ENCODE results near the gene HTT-AS. TPM values are rescaled to one million over a fixed set of nuclear protein-coding genes. Genes with fewer than 3 reads are reported as not detected.
"Not testable (repeated sequence)": the region's sequence is repeated elsewhere in the genome, so short reads cannot be mapped to it uniquely, and the experiment has no call there.

The HTT-AS gene
- total RNA-seq, 1 donor from 2014 or later, result not detected

DNA sequence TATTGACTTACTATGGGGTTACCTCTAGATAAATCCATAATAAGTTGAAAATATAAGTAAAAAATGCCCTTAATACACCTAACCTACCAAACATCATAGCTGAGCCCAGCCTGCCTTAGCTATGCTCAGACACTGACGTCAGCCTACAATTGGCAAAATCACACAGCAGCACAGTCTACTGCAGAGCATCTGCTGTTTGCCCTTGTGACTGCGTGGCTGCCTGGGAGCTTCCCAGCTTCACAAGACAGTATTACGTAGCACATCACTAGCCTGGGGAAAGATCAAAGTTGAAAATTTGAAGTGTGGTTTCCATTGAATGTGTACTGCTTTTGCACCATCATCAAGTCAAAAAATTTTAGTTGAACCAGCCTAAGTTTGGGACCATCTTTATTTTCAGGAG, 8.8 kb downstream of the HTT-AS start:
- DNase-seq (ENCODE audit: low spot score) (no peak), ATAC-seq (no peak)
- intact Hi-C loops (cut with DNase I), result no loop called here

DNA sequence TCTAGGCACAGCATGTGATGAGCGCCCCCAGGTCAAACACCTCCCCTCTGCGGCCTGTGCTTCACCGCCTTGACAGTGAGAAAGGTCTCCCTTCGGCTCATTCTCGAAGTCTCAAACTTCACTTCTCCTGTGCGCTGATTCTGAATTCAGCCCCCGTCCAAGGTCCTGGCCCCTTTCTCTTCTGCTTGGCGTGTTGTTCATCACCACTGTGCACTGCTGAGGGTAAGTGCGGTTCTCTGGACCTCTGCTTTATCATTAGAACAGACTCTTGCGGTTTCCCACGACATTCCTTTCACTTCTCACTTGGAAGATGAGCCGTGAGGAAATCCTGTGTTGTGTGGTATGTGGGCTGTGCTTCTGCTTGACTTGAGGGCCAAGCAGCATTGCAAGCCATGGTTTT, 11.9 kb downstream of the HTT-AS start:
- intact Hi-C loops (cut with DNase I), result no loop called here
- ATAC-seq (no peak), DNase-seq (ENCODE audit: low spot score) (no peak)

DNA sequence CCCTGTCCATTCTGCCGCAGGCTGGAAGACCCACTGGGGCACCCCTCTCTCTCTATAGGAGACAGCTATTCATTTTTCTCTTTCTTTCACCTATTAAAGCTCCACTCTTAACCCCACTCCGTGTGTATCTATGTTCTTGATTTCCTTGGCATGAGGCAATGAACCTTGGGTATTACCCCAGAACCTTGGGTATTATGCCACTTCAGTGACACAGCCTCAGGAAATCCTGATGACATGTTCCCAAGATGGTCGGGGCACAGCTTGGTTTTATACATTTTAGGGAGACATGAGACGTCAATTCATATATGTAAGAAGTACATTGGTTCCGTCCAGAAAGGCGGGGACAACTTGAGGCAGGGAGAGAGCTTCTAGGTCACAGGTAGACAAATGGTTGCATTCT, 13.4 kb downstream of the HTT-AS start:
- no peak for ATAC-seq
- intact Hi-C loops (cut with DNase I), result no loop called here
- no peak for DNase-seq (ENCODE audit: low spot score)

DNA sequence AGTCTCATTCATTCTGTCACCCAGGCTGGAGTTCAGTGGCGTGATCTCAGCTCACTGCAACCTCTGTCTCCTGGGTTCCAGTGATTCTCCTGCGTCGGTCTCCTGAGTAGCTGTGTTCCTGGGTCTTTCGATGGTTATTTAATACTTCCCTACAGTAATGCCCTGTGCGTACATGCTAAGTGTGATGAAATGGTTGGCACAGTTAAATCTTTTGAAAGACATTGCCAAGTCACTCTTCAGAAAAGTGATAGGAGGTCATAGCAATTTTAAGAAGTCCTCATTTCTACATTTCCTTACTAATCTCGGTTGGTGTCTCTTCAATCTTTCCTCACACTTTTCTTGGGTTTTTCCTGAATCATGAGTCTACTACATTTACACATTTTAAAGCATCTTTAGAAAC, 14.4 kb downstream of the HTT-AS start:
- intact Hi-C loops (cut with DNase I), result no loop called here
- ATAC-seq, result no peak
- DNase-seq (ENCODE audit: low spot score), result no peak

GRCh38 chr4:3054169-3054759, 20.1 kb downstream of the HTT-AS start:
- DNase-seq (ENCODE audit: low spot score) (no peak), ATAC-seq (no peak)
- intact Hi-C loops (cut with DNase I), result no loop called here

DNA sequence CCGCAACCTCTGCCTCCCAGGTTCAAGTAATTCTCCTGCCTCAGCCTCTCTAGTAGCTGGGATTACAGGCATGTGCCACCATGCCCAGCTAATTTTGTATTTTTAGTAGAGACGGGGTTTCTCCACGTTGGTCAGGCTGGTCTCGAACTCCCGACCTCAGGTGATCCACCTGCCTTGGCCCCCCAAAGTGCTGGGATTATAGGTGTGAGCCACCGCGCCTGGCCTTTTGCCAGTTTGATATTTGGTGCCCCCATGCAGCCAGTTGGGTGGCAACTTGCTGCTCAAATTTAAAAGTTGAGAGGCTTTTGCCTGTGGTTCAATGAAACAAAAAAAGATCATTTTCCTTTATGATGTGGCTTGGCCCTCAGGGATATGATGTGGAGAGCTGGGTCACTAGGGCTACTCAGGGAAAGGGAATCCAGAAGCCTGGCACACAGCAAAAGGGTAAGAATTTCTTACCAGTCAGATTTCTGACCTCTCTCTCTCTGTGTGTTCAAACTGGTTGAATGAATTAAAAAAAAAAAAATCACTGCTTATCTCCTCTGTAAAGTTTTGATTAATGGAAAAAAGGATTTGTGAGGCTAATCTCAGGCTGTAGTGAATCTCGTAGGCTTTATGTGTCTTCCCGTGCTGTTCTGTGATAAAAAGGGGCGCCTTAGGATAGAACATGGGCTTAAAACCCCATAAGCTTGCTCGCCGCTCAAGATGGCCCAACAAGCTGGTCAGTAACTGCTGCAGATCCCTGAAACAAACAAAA, 23.0 kb downstream of the HTT-AS start:
- DNase-seq (ENCODE audit: low spot score), result peak; percentile 51
- intact Hi-C loops (cut with DNase I); ATAC-seq: not testable (repeated sequence)

- peak; percentile 59 for ATAC-seq
- DNase-seq (ENCODE audit: low spot score), result peak; percentile 81
- intact Hi-C loops (cut with DNase I), result no loop called here
Measured at GRCh38 chr4:3047464-3048286, 26.7 kb downstream of the HTT-AS start.

- intact Hi-C loops (cut with DNase I), result no loop called here
- no peak for ATAC-seq
- DNase-seq (ENCODE audit: low spot score), result peak; percentile 32
Measured at GRCh38 chr4:3046623-3047022, 27.7 kb downstream of the HTT-AS start.

- intact Hi-C loops (cut with DNase I), result no loop called here
- DNase-seq (ENCODE audit: low spot score), result peak; percentile 41
- ATAC-seq, result no peak
Measured at GRCh38 chr4:3046162-3046561, 28.2 kb downstream of the HTT-AS start.

- DNase-seq (ENCODE audit: low spot score) (peak; percentile 76), ATAC-seq (peak; percentile 64)
Measured at GRCh38 chr4:3044870-3045819, 29.2 kb downstream of the HTT-AS start.

GRCh38 chr4:3043282-3044020, 30.9 kb downstream of the HTT-AS start:
- intact Hi-C loops (cut with DNase I), result no loop called here
- no peak for ATAC-seq
- peak; percentile 18 for DNase-seq (ENCODE audit: low spot score)

More at GRCh38 chr4:3044870-3045819, 29.2 kb downstream of the HTT-AS start:
- intact Hi-C loops (cut with DNase I), result no loop called here

DNA sequence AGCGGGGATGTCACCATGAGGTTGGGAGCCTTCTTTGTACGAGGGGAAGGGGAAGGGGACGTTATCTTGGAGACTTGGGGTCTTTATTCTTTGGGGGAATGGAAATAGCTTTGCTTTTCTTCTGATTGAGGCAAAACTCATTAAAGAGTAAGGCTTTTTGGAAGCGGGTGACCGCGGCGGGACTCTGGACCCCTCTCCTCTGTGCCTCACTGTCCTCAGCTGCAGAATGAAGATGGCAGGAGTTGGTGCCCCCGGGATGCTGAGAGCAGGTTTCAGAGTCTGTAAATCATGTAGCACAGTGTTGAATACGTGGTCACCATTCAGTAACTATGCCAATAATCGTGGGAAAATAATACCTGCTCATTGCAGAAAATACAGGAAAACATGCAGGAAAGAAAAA, 32.1 kb downstream of the HTT-AS start:
- intact Hi-C loops (cut with DNase I), result no loop called here
- DNase-seq (ENCODE audit: low spot score) (peak; percentile 48), ATAC-seq (no peak)

- DNase-seq (ENCODE audit: low spot score) (peak; percentile 68), ATAC-seq (peak; percentile 72)
- intact Hi-C loops (cut with DNase I), result no loop called here
Measured at GRCh38 chr4:3041192-3042142, 32.9 kb downstream of the HTT-AS start.

- peak; percentile 54 for DNase-seq (ENCODE audit: low spot score)
- intact Hi-C loops (cut with DNase I), result no loop called here
- no peak for ATAC-seq
Measured at GRCh38 chr4:3040452-3041191, 33.7 kb downstream of the HTT-AS start.

GRCh38 chr4:3039706-3040366, 34.5 kb downstream of the HTT-AS start:
- ATAC-seq (no peak), DNase-seq (ENCODE audit: low spot score) (peak; percentile 36)
- intact Hi-C loops (cut with DNase I), result no loop called here

DNA sequence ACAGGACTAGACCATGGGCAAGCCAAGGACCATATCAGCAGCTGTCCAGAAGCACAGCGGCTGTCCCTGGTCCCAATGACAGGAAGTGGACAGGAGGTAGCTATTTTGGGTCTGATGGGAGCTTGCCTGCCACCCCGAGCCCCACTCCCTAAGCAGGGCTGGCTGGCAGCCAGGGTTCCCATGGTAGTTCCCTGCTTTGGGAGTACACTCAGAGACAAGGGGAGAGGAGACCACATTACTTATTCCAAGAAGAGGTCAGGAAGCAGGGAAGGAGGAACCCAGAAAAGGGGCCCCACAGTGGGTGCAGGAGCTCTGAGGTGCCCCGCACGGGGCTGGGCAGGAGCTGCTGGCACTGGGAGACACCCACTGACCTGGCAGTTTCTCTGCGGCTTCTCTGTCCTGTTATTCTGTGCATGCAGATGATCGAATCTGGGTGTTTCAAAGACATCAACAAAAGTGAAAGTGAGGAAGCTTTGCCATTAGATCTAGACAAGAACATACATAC, 36.3 kb downstream of the HTT-AS start:
- DNase-seq (ENCODE audit: low spot score), result peak; percentile 66

More for the DNA sequence above, 36.3 kb downstream of the HTT-AS start:
- intact Hi-C loops (cut with DNase I), result no loop called here
- ATAC-seq, result no peak
